Fibroblast of villous mesenchyme (primary cell): ENCODE results near the gene CFAP251. TPM values are rescaled to one million over a fixed set of nuclear protein-coding genes. Genes with fewer than 3 reads are reported as not detected.
A peak's percentile ranks its signal among the peaks of the same experiment; 100 is the strongest.

Experiments
- DNase-seq: peaks from one replicate; pipeline ENCODE4 v3.0.0-alpha.2; 2010; ENCODE audit warnings: low read depth
- H3K4me3 ChIP-seq: 2 replicates; pipeline ENCODE4 v1.5.1; 2011; ENCODE audit warnings: low read depth, mild to moderate bottlenecking, low read length
- total RNA-seq: library from RNA; depleted of rRNA; stranded (reverse); fragments of >200 nt; gene quantifications from 2 replicates; pipeline ENCODE4 v1.2.3, GENCODE V29; 2012
- TF ChIP-seq, protein P1 (sequence below): IDR thresholded peaks from 2 replicates; pipeline ENCODE4 v1.5.1; 2012; ENCODE audit warnings: low read depth, mild to moderate bottlenecking, low read length; ENCODE audit not compliant: insufficient read depth

The CFAP251 gene
- total RNA-seq, 1 donor: 8.2 TPM

DNA sequence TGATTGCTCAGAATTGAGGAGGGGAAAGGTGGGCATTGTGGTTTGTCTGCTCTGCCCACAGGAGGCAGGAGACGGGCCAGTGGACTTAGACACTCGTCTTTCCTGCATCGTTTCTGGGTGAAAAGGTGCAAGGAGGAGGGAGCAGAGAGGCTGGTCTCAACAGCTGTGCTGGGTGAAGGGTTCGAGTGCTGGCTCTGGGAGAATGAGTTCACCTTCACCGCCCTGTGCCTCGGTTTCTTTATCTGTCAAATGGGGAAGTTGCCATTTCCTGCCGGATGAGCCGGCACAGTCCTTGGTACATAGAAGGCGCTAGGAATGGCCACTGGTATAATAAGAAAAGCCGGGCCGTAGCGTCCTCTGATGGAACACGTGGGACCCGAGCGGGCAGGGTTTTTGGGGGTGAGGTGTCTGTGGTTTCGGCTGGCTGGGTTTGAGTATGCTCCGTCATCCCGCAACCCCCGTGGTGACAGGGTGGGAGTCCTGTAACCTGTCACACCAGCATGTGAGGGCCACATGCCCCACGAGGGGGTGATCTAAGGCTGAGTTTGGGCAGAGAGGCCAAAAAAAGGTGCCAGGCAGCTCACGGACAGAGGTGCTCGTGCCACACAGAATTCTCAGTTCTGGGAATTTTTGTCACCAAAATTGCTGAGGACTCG, 110.6 kb downstream of the CFAP251 start:
- H3K4me3 ChIP-seq: no peak overlapping the region
- TF ChIP-seq, protein P1, sequence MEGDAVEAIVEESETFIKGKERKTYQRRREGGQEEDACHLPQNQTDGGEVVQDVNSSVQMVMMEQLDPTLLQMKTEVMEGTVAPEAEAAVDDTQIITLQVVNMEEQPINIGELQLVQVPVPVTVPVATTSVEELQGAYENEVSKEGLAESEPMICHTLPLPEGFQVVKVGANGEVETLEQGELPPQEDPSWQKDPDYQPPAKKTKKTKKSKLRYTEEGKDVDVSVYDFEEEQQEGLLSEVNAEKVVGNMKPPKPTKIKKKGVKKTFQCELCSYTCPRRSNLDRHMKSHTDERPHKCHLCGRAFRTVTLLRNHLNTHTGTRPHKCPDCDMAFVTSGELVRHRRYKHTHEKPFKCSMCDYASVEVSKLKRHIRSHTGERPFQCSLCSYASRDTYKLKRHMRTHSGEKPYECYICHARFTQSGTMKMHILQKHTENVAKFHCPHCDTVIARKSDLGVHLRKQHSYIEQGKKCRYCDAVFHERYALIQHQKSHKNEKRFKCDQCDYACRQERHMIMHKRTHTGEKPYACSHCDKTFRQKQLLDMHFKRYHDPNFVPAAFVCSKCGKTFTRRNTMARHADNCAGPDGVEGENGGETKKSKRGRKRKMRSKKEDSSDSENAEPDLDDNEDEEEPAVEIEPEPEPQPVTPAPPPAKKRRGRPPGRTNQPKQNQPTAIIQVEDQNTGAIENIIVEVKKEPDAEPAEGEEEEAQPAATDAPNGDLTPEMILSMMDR: no peak
- DNase-seq: no peak

DNA sequence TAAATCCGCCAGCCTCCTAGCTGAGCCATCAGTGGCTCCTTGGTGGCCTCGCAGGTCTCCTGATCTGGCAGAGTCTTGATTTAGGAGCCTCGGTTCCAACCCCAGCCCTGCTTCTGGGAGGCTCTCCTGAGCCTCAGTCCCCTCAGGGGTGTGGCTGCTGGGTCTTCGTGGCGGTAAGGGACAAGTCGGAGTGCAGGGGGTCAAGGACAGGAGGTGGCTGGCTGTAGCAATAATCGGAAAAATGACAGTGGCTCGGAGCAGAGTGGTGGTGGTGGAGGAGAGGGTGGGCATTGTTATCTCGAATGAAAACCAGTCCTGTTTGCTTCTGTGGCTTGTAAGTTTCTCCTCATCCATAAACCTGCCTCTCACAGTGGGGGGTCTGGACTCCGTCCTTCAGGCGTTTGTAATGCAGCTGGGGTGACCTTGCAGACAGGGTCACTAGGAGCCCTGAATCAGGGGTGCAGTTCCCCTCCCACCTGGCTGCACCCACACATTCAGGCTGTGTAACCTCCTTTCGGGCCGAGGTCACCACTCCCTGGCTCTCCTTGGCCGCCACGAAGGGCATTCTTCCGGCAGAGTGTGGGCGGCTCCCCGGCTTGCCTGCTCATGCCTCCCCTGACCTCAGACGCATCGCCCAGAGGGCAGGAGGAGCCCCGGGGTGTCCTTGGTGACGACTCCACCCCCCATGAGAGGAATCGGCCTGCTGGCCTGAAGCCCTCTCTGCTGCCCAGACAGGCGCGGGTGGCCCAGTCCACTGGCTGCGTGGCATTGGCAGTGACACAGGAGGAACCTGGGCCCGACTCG, 111.4 kb downstream of the CFAP251 start:
- TF ChIP-seq, protein P1: no peak
- DNase-seq: no peak
- no peak overlapping the region for H3K4me3 ChIP-seq

DNA sequence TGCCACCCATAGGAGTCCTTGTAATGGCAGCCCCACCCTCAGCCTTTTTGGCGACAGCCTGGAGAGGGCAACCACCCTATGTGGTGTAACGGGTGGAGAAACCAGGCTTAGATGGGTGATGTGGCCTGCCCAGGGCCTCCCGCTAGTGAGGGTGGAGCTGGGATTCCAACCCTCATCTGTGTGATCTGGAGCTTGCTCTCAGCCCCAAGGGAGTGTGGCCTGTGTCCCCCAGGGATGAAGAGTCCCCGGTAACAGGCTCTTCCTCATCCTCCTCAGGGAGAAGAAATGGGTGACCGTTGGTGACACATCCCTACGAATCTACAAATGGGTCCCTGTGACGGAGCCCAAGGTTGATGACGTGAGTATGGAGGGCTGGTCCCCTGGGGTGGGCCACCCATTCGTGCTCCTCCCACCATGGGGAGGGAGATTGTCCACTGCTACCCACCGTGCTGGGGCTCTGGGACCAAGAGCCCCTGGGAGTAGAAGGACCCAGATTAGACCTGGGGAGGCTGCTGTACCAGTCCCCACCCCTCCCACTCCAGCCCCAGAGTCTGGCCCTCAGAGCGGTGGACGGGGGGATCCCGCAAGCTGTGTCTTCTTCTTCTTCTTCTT, 112.1 kb downstream of the CFAP251 start:
- H3K4me3 ChIP-seq: no peak overlapping the region
- DNase-seq: no peak
- TF ChIP-seq, protein P1: no peak

DNA sequence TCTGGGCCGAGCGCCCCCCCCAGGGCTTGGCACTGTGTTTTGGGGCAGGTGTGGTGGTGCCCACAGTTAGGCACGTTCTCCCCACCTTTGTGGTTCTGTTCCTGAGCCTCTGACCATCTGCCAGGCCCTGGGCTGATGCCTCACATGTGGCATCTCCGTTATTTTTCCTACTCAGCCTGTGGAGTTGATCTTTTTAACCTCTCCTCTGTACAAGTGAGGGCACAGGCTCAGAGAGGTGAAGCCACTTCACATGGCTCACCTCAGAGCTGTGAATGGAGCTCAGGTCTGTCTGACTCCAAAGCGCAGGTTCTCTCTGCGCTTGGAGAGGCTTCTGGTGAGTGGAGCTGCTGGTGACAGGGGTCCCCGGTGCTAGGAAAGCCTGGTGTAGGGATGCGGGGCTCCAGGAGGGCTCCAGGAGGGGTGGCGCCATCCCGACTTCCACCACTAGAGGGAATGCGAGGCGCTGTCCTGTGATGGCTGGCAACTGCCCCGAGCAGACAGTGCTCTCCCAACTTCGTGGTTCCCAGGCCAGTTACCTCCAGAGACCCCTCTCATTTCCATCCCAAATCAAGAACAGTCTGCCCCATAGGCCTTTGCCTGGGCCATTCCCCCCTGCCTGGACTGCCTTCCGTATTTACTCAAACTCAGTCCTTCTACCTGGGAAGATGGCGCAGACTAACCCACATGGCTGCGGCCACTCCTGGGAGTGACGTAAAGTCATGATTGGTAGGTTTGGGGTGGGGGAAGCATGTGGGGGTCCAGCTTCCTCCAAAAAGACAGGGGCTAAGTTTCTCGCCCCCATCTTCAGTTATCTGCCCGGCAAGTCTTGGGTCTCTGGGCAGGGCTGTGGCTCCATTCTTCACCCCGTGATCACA, 113.2 kb downstream of the CFAP251 start:
- DNase-seq: no peak
- TF ChIP-seq, protein P1: peak; percentile 83
- no peak overlapping the region for H3K4me3 ChIP-seq

DNA sequence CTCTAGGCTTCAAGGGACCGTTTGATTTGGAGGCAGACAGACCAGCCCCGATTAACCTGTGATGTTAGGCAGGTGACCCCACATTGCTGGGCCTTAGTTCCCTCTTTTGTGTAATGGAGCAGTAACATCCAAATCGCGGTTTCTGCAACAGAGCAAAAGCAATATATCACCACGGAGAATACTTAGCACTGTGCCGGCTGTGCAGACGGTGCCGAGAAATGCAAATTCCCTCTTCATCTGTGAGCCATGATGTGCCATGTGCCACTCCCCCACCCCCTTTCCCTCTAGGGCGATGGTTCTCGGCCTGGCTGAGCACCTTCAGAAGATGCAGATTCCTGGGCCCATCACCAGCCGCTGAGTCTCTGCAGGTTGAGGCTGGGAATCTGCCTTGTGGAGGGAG, 114.2 kb downstream of the CFAP251 start:
- DNase-seq: no peak
- TF ChIP-seq, protein P1: no peak
- no peak overlapping the region for H3K4me3 ChIP-seq

DNA sequence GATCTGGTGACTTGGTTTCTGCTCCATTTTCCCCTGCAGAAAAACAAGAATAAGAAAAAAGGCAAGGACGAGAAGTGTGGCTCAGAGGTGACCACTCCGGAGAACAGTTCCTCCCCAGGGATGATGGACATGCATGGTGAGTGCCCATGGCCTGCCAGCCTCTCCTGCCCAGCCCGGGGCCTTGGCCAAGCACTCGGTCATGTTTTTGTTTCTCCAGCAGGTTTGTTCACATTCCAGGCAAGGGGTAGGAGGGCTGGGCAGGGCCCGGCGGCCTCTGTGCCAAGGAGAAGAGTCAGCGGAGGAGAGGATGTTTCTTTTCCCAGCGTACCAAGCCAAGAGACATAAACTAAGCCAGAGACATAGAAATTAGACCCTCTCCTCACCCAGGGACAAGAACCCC, 116.9 kb downstream of the CFAP251 start:
- DNase-seq: no peak
- TF ChIP-seq, protein P1: no peak
- H3K4me3 ChIP-seq: no peak overlapping the region
